GM19372 (cell line): ENCODE data around the gene COL4A1.

Experiments
- ATAC-seq: cut with Tn5 transposase; IDR thresholded peaks from one replicate; pipeline ENCODE4 v1.9.1; 2021; ENCODE audit warnings: mild to moderate bottlenecking, low read depth, moderate library complexity; ENCODE audit not compliant: unreplicated experiment

Gene COL4A1

GRCh38 chr13:110155072-110155471, 151.9 kb downstream of the COL4A1 start:
- ATAC-seq, result no peak

GRCh38 chr13:110154410-110154933, 152.5 kb downstream of the COL4A1 start:
- no peak for ATAC-seq

GRCh38 chr13:110152351-110152750, 154.6 kb downstream of the COL4A1 start:
- ATAC-seq, result no peak

GRCh38 chr13:110151462-110151861, 155.5 kb downstream of the COL4A1 start:
- ATAC-seq, result no peak

- ATAC-seq, result no peak
Observed at GRCh38 chr13:110150384-110151101, 156.4 kb downstream of the COL4A1 start.

GRCh38 chr13:110149036-110149435, 157.9 kb downstream of the COL4A1 start:
- no peak for ATAC-seq

GRCh38 chr13:110140099-110140498, 166.9 kb downstream of the COL4A1 start:
- ATAC-seq, result no peak

GRCh38 chr13:110138700-110139036, 168.3 kb downstream of the COL4A1 start:
- ATAC-seq, result peak; percentile 3

GRCh38 chr13:110138010-110138699, 168.8 kb downstream of the COL4A1 start:
- peak; percentile 59 for ATAC-seq

GRCh38 chr13:110137680-110138009, 169.3 kb downstream of the COL4A1 start:
- peak; percentile 86 for ATAC-seq

GRCh38 chr13:110136660-110137585, 170.0 kb downstream of the COL4A1 start:
- ATAC-seq, result no peak

GRCh38 chr13:110135977-110136597, 170.9 kb downstream of the COL4A1 start:
- ATAC-seq, result no peak

GRCh38 chr13:110134801-110135200, 172.2 kb downstream of the COL4A1 start:
- no peak for ATAC-seq

GRCh38 chr13:110133425-110134235, 173.3 kb downstream of the COL4A1 start:
- no peak for ATAC-seq

- no peak for ATAC-seq
Observed at GRCh38 chr13:110132225-110132982, 174.6 kb downstream of the COL4A1 start.

GRCh38 chr13:110131424-110131823, 175.5 kb downstream of the COL4A1 start:
- no peak for ATAC-seq

GRCh38 chr13:110130431-110130830, 176.5 kb downstream of the COL4A1 start:
- no peak for ATAC-seq

- ATAC-seq, result no peak
Observed at GRCh38 chr13:110129539-110130186, 177.3 kb downstream of the COL4A1 start.

- no peak for ATAC-seq
Observed at GRCh38 chr13:110129076-110129475, 177.9 kb downstream of the COL4A1 start.
